ENCODE measurements around the gene COL6A2. TPM values are rescaled to one million over a fixed set of nuclear protein-coding genes. Genes with fewer than 3 reads are reported as not detected.

Gene COL6A2
- total and polyA plus RNA-seq, 2 of the 13 experiments (the other 11 are each of a cell fraction or from before 2014, with no cell fraction given), result 0.07 to 0.41 TPM

DNA sequence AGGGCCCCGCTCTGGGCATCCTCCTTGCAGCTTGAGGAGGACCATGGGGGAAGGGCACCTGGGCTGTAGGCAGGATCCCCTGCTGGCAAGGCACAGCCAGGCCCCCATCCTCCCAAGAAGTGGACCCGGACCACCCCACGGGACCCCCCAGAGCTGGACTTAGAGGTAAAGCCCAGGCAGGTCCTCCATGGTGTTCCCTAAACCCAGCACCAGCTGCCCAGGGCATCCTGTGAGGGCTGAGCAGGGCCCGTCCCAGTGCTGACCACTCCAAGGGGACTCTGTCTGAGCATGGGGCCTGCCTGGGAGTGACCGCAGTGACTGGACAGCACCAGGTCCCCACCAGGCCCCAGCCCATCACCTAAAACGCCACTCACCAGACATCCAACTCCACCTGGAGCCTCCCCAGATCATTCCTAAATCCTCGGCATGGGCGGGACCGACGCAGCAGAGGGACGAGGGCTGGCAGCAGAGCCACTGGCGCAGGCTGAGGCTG is 21.3 kb downstream of the COL6A2 start:
- no peaks in the 10 kb centered on the region for H3K4me1 ChIP-seq (ENCODE audit: insufficient read depth, low read length)
- intact Hi-C loops (cut with micrococcal nuclease; ENCODE audit: unreplicated experiment), result no loop called here
- H3K27me3 ChIP-seq (ENCODE audit: control insufficient read depth in 1 of 2, insufficient read depth in 2 of 2, low read length in 2 of 2), result peaks cover 5 to 33% of the 10 kb centered on the region in 2 experiments; a peak in 3 of 5 replicates
- WGBS (ENCODE audit: low lambda C conversion rate), result no CpG with 5 or more reads among the region's 12 CpGs
- no peak for TF ChIP-seq ZNF747 (CRISPR knock-in tag; IDR thresholded peaks at IDR 0.05; ENCODE audit: borderline replicate concordance)
- H3K4me2 ChIP-seq (ENCODE audit: low read depth, low read length), result no peak overlapping the region
- H3K36me3 ChIP-seq (replicated peaks in 1 of 2; ENCODE audit: control insufficient read depth in 1 of 2, insufficient read depth in 2 of 2, low read length in 2 of 2), result no peaks in the 10 kb centered on the region
- BruUV-seq (replicated peaks), result no TSS peak
- in situ Hi-C loops (cut with HindIII; ENCODE audit: extremely low pct_ligation_motif_present, low pct_unique_long_range_greater_than_20kb), result no loop called here
- DNase-seq (ENCODE audit: low spot score) (no peak), FAIRE-seq (no peak), ATAC-seq (peak; percentile 13; the same call in 2 of the 3 replicates)
- H3K4me3 ChIP-seq (replicated peaks in 1 of 3; ENCODE audit: insufficient read depth in 1 of 3, low read depth in 2 of 3, low read length in 3 of 3), result no peak overlapping the region
- H4K20me1 ChIP-seq (ENCODE audit: insufficient read depth, low read length), result no peaks in the 10 kb centered on the region
- POLR2A ChIA-PET, result no interaction called here
- H2AFZ ChIP-seq (ENCODE audit: low read length), result no peak overlapping the region
- no peak overlapping the region for H3K9ac ChIP-seq (ENCODE audit: insufficient read depth, low read depth, low read length)
- H3K27ac ChIP-seq (ENCODE audit: extremely low read length, insufficient read depth, low read length), result no peak overlapping the region
- CTCF ChIA-PET (ENCODE audit: low intra/inter-chr PET ratio, low total read pairs), result no interaction called here
- no peaks in the 10 kb centered on the region for H3K79me2 ChIP-seq (ENCODE audit: insufficient read depth, low read length)
- peaks cover 5% of the 10 kb centered on the region; the same call in 1 of the 2 replicates for H3K9me3 ChIP-seq (ENCODE audit: low read length)

DNA sequence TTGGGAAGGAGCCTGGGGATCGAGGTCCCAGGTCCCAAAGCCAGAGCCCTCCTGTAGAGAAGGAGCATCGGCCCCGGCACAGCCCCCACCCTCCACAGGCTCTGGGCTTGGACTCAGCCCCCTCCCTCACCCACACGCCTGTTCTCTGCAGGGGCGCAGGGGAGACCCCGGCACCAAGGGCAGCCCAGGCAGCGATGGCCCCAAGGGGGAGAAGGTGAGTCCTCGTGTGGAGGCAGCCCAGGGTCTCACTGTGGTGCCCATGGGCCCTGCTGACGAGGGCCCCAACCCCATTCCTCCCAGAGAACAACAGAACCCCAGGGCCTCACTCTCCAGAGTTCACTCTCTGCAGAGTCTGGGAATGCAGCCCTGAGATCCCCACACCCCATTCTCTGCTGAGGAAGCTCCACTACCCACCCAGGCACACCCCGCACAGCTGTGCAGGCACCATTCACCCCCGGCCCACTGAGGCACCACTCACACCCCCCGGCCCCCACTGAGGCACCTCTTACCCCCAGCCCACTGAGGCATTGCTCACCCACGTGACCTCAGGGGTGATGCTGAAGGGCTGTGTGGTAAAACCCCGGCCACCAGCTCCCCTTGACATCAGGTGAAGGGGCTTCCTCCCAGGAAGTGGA is 21.8 kb downstream of the COL6A2 start:
- Histone ChIP-seq H2AFZ (ENCODE audit: low read length) (no peak overlapping the region), H3K4me2 (ENCODE audit: low read depth, low read length) (no peak overlapping the region), H3K4me3 (replicated peaks in 1 of 3; ENCODE audit: insufficient read depth in 1 of 3, low read depth in 2 of 3, low read length in 3 of 3) (no peak overlapping the region), H3K27me3 (ENCODE audit: control insufficient read depth in 1 of 2, insufficient read depth in 2 of 2, low read length in 2 of 2) (peaks cover 5 to 33% of the 10 kb centered on the region in 2 experiments; a peak in 3 of 5 replicates), H3K79me2 (ENCODE audit: insufficient read depth, low read length) (no peaks in the 10 kb centered on the region), H3K9me3 (ENCODE audit: low read length) (peaks cover 4% of the 10 kb centered on the region; the same call in 1 of the 2 replicates), H4K20me1 (ENCODE audit: insufficient read depth, low read length) (no peaks in the 10 kb centered on the region), H3K36me3 (replicated peaks in 1 of 2; ENCODE audit: control insufficient read depth in 1 of 2, insufficient read depth in 2 of 2, low read length in 2 of 2) (no peaks in the 10 kb centered on the region), H3K9ac (ENCODE audit: insufficient read depth, low read depth, low read length) (no peak overlapping the region), H3K4me1 (ENCODE audit: insufficient read depth, low read length) (no peaks in the 10 kb centered on the region), H3K27ac (ENCODE audit: extremely low read length, insufficient read depth, low read length) (no peak overlapping the region)
- in situ Hi-C loops (cut with HindIII; ENCODE audit: extremely low pct_ligation_motif_present, low pct_unique_long_range_greater_than_20kb) (loop anchor here (5.0 kb wide), 1 partner anchor 147 kb away; no protein-coding TSS in a partner anchor), intact Hi-C loops (cut with micrococcal nuclease; ENCODE audit: unreplicated experiment) (no loop called here)
- no peak for FAIRE-seq
- DNase-seq (ENCODE audit: low spot score), result no peak
- ChIA-PET POLR2A (no interaction called here), CTCF (ENCODE audit: low intra/inter-chr PET ratio, low total read pairs) (no interaction called here)
- WGBS (ENCODE audit: low lambda C conversion rate), result 62% methylated on average over 5 of the region's 14 CpGs
- ATAC-seq, result no peak
- BruUV-seq (replicated peaks), result no TSS peak
- TF ChIP-seq KMT2A (CRISPR knock-in tag; IDR thresholded peaks at IDR 0.05), result no peak
- TF ChIP-seq DNMT1 (CRISPR knock-in tag; IDR thresholded peaks at IDR 0.05), result no peak
- TF ChIP-seq, protein P1, sequence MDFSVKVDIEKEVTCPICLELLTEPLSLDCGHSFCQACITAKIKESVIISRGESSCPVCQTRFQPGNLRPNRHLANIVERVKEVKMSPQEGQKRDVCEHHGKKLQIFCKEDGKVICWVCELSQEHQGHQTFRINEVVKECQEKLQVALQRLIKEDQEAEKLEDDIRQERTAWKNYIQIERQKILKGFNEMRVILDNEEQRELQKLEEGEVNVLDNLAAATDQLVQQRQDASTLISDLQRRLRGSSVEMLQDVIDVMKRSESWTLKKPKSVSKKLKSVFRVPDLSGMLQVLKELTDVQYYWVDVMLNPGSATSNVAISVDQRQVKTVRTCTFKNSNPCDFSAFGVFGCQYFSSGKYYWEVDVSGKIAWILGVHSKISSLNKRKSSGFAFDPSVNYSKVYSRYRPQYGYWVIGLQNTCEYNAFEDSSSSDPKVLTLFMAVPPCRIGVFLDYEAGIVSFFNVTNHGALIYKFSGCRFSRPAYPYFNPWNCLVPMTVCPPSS (IDR thresholded peaks at IDR 0.05), result no peak
- TF ChIP-seq ZNF720 (CRISPR knock-in tag; IDR thresholded peaks at IDR 0.05), result no peak
- TF ChIP-seq, protein P2, sequence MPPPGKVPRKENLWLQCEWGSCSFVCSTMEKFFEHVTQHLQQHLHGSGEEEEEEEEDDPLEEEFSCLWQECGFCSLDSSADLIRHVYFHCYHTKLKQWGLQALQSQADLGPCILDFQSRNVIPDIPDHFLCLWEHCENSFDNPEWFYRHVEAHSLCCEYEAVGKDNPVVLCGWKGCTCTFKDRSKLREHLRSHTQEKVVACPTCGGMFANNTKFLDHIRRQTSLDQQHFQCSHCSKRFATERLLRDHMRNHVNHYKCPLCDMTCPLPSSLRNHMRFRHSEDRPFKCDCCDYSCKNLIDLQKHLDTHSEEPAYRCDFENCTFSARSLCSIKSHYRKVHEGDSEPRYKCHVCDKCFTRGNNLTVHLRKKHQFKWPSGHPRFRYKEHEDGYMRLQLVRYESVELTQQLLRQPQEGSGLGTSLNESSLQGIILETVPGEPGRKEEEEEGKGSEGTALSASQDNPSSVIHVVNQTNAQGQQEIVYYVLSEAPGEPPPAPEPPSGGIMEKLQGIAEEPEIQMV (CRISPR knock-in tag; IDR thresholded peaks at IDR 0.05; ENCODE audit: low read depth), result no peak
- no peak for TF ChIP-seq ZBTB8A (CRISPR knock-in tag; IDR thresholded peaks at IDR 0.05; ENCODE audit: borderline replicate concordance, low read depth)
- no peak for TF ChIP-seq ZNF749 (CRISPR knock-in tag; IDR thresholded peaks at IDR 0.05; ENCODE audit: borderline replicate concordance)
- TF ChIP-seq RARG (CRISPR knock-in tag; IDR thresholded peaks at IDR 0.05; ENCODE audit: low read depth), result no peak
- TF ChIP-seq TEAD3 (CRISPR knock-in tag; optimal IDR thresholded peaks at IDR 0.05; ENCODE audit: borderline replicate concordance), result no peak
- TF ChIP-seq, protein P3, sequence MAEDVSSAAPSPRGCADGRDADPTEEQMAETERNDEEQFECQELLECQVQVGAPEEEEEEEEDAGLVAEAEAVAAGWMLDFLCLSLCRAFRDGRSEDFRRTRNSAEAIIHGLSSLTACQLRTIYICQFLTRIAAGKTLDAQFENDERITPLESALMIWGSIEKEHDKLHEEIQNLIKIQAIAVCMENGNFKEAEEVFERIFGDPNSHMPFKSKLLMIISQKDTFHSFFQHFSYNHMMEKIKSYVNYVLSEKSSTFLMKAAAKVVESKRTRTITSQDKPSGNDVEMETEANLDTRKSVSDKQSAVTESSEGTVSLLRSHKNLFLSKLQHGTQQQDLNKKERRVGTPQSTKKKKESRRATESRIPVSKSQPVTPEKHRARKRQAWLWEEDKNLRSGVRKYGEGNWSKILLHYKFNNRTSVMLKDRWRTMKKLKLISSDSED (CRISPR knock-in tag; IDR thresholded peaks at IDR 0.05), result no peak
